GM19468 (cell line): ENCODE measurements around the gene EDDM3A.

Experiments
- ATAC-seq: cut with Tn5 transposase; IDR thresholded peaks from one replicate; pipeline ENCODE4 v1.9.1; 2021; ENCODE audit warnings: mild to moderate bottlenecking, moderate library complexity, moderate number of reproducible peaks; ENCODE audit not compliant: unreplicated experiment; ENCODE audit errors: extremely low read depth

The EDDM3A gene

DNA sequence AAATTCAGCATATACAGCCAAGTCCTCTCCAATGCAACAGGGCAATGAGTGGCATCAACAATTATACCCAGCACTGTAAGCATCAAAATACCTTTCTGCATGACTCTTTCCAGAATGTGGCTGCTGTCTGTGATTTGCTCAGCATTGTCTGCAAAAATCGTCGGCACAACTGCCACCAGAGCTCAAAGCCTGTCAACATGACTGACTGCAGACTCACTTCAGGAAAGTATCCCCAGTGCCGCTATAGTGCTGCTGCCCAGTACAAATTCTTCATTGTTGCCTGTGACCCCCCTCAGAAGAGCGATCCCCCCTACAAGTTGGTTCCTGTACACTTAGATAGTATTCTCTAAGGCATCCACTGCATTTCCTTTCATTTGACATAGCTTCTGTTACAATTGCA is 36.1 kb downstream of the EDDM3A start:
- ATAC-seq: no peak

DNA sequence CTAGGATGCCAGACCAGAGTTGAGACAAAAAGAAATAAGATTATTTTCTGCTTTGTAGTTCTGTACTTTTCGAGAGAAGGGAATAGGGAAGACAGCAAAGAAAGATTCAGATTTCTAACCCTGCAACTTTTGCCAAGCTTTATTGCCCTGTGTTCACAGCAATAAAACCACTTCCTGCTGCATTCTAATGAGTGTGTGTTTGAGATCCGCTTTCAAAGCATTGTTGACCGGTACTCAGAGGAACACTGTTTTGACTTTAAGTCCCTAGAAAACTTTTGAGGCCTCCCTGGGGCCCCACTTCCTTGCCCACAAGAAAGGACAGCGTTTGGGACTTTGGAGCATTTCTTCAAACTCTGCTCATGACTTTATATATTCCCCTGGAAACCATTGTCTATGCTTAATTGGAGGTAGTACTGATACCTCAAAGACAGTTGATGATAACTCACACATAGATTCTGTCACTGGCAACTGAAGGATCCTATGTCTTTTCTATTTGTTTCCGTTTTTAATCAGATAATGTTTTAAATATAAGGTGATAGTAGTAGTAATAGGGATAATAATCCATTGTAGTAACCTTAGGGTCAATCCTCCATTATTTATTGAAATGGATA is 36.7 kb downstream of the EDDM3A start:
- ATAC-seq: peak; percentile 30

- ATAC-seq: no peak
These were observed 41.3 kb downstream of the EDDM3A start for GRCh38 chr14:20787025-20787424.

GRCh38 chr14:20789230-20789813 is 43.6 kb downstream of the EDDM3A start:
- ATAC-seq: no peak

DNA sequence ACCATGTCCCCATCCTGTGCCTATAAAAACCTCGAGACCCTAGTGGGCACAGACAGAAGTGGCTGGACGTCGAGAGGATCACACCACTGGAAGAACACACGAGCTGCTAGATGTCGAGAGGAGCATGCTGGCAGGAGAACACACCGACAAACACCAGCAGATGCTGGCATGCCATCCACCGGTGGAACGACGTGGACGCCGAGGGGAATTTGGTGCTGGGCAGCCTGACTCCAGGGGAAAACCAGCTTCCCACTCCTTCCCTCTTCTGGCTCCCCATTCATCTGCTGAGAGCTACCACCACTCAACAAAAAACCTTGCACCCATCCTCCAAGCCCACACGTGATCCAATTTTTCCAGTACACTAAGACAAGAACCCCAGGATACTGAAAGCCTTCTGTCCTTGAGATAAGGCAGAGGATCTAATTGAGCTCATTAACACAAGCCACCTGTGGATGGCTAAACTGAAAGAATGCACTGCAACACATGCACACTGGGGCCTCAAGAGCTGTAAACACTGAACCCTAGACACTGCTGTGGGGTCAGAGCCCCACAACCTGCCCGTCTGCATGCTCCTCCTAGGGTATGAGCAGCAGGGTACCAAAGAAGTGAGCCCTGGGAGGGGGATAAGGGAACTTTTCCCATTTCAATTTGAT is 44.9 kb downstream of the EDDM3A start:
- ATAC-seq: no peak

GRCh38 chr14:20791187-20791586 is 45.5 kb downstream of the EDDM3A start:
- ATAC-seq: no peak

- ATAC-seq: no peak
These were observed 45.9 kb downstream of the EDDM3A start for GRCh38 chr14:20791597-20791996.

GRCh38 chr14:20792556-20792955 is 46.9 kb downstream of the EDDM3A start:
- ATAC-seq: no peak

- no peak for ATAC-seq
These were observed 49.1 kb downstream of the EDDM3A start for GRCh38 chr14:20794644-20795369.

- ATAC-seq: no peak
These were observed 51.5 kb downstream of the EDDM3A start for GRCh38 chr14:20797164-20797563.
